Hepatocyte (in vitro differentiated cells): ENCODE results near the gene CYLD.

Experiments used
- EZH2phosphoT487 ChIP-seq: fragments of 200-600 bp; sonication (generic); IDR thresholded peaks from one replicate; pipeline ENCODE4 v1.6.1; 2018; ENCODE audit warnings: antibody characterized with exemption, mild to moderate bottlenecking, low read depth, moderate library complexity; ENCODE audit not compliant: unreplicated experiment, severe bottlenecking
- TF ChIP-seq, protein P1 (sequence below): fragments of 200-600 bp; sonication (generic); IDR thresholded peaks from 2 replicates; pipeline ENCODE4 v1.5.1; 2016; ENCODE audit warnings: antibody characterized with exemption, mild to moderate bottlenecking; ENCODE audit not compliant: poor library complexity

DNA sequence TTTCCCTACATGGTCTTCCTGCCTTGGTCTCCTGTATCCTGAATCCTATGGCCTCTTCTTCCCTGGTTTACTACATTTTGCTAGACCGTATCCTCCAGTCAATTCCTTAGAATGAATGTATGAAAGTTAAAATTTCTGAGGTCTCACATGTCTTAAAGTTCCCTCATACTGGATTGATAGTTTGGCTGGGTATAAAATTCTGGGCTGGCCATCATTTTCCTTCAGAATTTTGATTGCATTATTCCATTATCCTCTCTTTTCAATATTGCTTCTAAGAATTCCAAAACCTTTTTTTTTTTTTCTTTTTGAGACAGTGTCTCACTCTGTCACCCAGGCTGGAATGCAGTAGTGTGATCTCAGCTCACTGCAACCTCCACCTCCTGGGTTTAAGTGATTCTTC, 37.6 kb upstream of the CYLD start:
- TF ChIP-seq, protein P1, sequence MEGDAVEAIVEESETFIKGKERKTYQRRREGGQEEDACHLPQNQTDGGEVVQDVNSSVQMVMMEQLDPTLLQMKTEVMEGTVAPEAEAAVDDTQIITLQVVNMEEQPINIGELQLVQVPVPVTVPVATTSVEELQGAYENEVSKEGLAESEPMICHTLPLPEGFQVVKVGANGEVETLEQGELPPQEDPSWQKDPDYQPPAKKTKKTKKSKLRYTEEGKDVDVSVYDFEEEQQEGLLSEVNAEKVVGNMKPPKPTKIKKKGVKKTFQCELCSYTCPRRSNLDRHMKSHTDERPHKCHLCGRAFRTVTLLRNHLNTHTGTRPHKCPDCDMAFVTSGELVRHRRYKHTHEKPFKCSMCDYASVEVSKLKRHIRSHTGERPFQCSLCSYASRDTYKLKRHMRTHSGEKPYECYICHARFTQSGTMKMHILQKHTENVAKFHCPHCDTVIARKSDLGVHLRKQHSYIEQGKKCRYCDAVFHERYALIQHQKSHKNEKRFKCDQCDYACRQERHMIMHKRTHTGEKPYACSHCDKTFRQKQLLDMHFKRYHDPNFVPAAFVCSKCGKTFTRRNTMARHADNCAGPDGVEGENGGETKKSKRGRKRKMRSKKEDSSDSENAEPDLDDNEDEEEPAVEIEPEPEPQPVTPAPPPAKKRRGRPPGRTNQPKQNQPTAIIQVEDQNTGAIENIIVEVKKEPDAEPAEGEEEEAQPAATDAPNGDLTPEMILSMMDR = no peak
- no peak for TF ChIP-seq EZH2phosphoT487
